CD4-positive, alpha-beta T cell (primary cell): ENCODE data around the gene GADD45G. TPM values are rescaled to one million over a fixed set of nuclear protein-coding genes. Genes with fewer than 3 reads are reported as not detected.

Experiments used
- ATAC-seq: fragments of 200-7000 bp; cut with Tn5 transposase; one replicate; pipeline ENCODE4 v1.10.0; 2022; ENCODE audit warnings: mild to moderate bottlenecking; ENCODE audit not compliant: poor library complexity
- CTCF ChIA-PET: fragments of 350-600 bp; sonication (Branson Sonifier 250); formaldehyde crosslinking; loops from one replicate; lab custom pipeline; 2021; ENCODE audit warnings: antibody characterized with exemption, inconsistent platforms; lab: Charles Lee
- POLR2A ChIA-PET: fragments of 350-600 bp; sonication (Branson Sonifier 250); formaldehyde crosslinking; loops from one replicate; lab custom pipeline; 2021; ENCODE audit warnings: antibody characterized with exemption, inconsistent platforms; lab: Charles Lee
- DNase-seq, 14 experiments: peaks; one replicate each; pipeline ENCODE4 v3.0.0-alpha.2; 2013 to 2020; ENCODE audit warnings: mixed read lengths in 2 of 14
- H3K27ac ChIP-seq, 2 donors: one replicate each; pipeline versions ENCODE4 v1.5.1 to v1.7.0; 2013; ENCODE audit warnings: low read length in 2 of 2, low read depth in 1 of 2, mild to moderate bottlenecking in 1 of 2
- H3K27me3 ChIP-seq, 2 experiments: 1 replicate in 1 of 2; 2 replicates in 1 of 2; pipeline versions ENCODE4 v1.6.1 to v1.7.0; 2013; ENCODE audit warnings: low read length in 2 of 2, control low read depth in 1 of 2, mild to moderate bottlenecking in 1 of 2, moderate library complexity in 1 of 2; ENCODE audit not compliant: insufficient read depth in 2 of 2, control insufficient read depth in 1 of 2
- H3K36me3 ChIP-seq: one replicate; pipeline ENCODE4 v1.6.1; 2013; ENCODE audit warnings: low read length, control low read depth; ENCODE audit not compliant: insufficient read depth
- H3K4me1 ChIP-seq: one replicate; pipeline ENCODE4 v1.6.1; 2013; ENCODE audit warnings: low read length, control low read depth; ENCODE audit not compliant: insufficient read depth
- H3K4me3 ChIP-seq: one replicate; pipeline ENCODE4 v1.5.1; 2013; ENCODE audit warnings: mild to moderate bottlenecking, low read length, moderate library complexity
- H3K9me3 ChIP-seq, 2 experiments: 1 replicate in 1 of 2; 2 replicates in 1 of 2; pipeline versions ENCODE4 v1.6.1 to v1.7.0; 2013; ENCODE audit warnings: low read length in 2 of 2, mild to moderate bottlenecking in 2 of 2, control low read depth in 1 of 2, moderate library complexity in 1 of 2; ENCODE audit not compliant: control insufficient read depth in 1 of 2, insufficient read depth in 1 of 2
- H3K27ac Mint-ChIP-seq: one replicate; pipeline ENCODE4 v1.8.0; 2020; ENCODE audit warnings: mixed read lengths
- H3K27me3 Mint-ChIP-seq: one replicate; pipeline ENCODE4 v1.8.0; 2021; ENCODE audit warnings: mixed read lengths
- H3K36me3 Mint-ChIP-seq: one replicate; pipeline ENCODE4 v1.8.0; 2021; ENCODE audit warnings: low read depth, mixed read lengths
- H3K4me1 Mint-ChIP-seq: one replicate; pipeline ENCODE4 v1.8.0; 2021; ENCODE audit warnings: low read depth, mixed read lengths
- H3K4me3 Mint-ChIP-seq: one replicate; pipeline ENCODE4 v1.8.0; 2020; ENCODE audit warnings: mild to moderate bottlenecking, mixed read lengths
- H3K9me3 Mint-ChIP-seq: one replicate; pipeline ENCODE4 v1.8.0; 2020; ENCODE audit warnings: mixed read lengths
- CTCF ChIP-seq: fragments of 200-600 bp; IDR thresholded peaks from one replicate; pipeline ENCODE4 v1.8.0; 2022; ENCODE audit warnings: antibody characterized with exemption, mild to moderate bottlenecking
- intact Hi-C, 2 experiments: fragments of 100-400 bp; cut with DNase I in 1 of 2; cut with micrococcal nuclease in 1 of 2; formaldehyde crosslinking; loops; one replicate each; pipeline versions ENCODE4 v1.15.1 to v1.9.0; 2023 to 2025; cut with DNase I, micrococcal nuclease
- polyA plus RNA-seq, 2 donors: library from polyadenylated mRNA; unstranded; fragments of 120-200 nt; gene quantifications; one replicate each; pipeline ENCODE4 v1.2.1, GENCODE V29; 2013
- total RNA-seq, 174 experiments: library from RNA in 2 of 174; stranded (reverse) in 2 of 174; gene quantifications; one replicate each; pipeline ENCODE4 v1.2.3 and lab custom pipeline; 2021 to 2026

The GADD45G gene, protein sequence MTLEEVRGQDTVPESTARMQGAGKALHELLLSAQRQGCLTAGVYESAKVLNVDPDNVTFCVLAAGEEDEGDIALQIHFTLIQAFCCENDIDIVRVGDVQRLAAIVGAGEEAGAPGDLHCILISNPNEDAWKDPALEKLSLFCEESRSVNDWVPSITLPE
- total RNA-seq (10 to 100 TPM; 15.6 to 16.1 TPM), total RNA-seq (lab: John Stamatoyannopoulos, UW) (0 to 39.5 (median 3.3) reads per million in 172 experiments)
- polyA plus RNA-seq (2013, experiment 1 of 2): 1.5 TPM
- 6.3 TPM for polyA plus RNA-seq (2013, experiment 2 of 2)

DNA sequence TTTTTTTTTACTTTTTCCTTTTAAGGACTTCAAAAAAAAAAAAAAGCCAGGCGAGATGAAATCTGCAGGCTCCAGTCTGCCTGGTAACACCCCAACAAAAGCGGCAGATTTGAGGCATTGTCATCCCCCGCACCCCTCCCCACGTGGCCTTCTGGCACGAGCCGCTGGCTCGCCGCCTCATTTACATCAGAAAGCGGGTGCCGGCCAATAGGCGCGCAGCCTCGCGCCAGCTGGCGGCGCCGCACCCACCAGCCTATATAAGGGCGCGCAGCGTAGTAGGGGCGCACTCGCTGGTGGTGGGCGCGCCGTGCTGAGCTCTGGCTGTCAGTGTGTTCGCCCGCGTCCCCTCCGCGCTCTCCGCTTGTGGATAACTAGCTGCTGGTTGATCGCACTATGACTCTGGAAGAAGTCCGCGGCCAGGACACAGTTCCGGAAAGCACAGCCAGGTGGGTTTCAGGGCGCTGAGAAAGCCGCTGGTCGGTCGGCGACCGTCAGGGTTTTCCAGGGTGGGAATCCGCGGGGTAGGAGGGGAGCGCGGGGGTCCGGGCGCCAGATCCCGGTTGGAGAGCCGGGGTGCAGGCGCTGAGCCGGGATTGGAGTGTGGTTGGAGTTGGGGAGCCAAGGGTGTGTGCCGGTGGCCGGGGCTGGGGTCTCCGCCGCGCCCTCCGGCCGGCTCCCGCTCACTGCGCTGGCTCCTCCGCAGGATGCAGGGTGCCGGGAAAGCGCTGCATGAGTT lies at the start of gene GADD45G:
Gene GADD45G, plus strand, starts transcription at position 284 of the 736 bp plus-strand sequence. Its CDS starts 110 bp downstream, at position 394.
- H3K9me3 Mint-ChIP-seq: no peaks in the 10 kb centered on the region
- ChIA-PET POLR2A (interaction anchor here (3.0 kb wide), 1 partner anchor 496 kb away, joined by 27 read pairs; no protein-coding TSS in a partner anchor), CTCF (no interaction called here)
- TF ChIP-seq CTCF: no peak
- H3K4me1 ChIP-seq: peaks cover 40% of the 10 kb centered on the region
- no peaks in the 10 kb centered on the region for H3K36me3 Mint-ChIP-seq
- intact Hi-C loops: loop anchor here (5.0 kb wide), 3 partner anchors 137 to 1817 kb away; partner anchors contain the start of gene NFIL3 (in 1 of the 2)
- H3K27ac ChIP-seq: peak within 1 kb of the TSS; percentile 6 to 29
- H3K9me3 ChIP-seq: no peaks in the 10 kb centered on the region
- no peaks in the 10 kb centered on the region for H3K27me3 ChIP-seq
- peak; percentile 75 to 97 (median 87) for DNase-seq
- H3K4me3 ChIP-seq: peak within 1 kb of the TSS; percentile 71
- peak within 1 kb of the TSS; percentile 89 for H3K4me3 Mint-ChIP-seq
- no peaks in the 10 kb centered on the region for H3K27me3 Mint-ChIP-seq
- H3K4me1 Mint-ChIP-seq: peaks cover 29% of the 10 kb centered on the region
- peak; percentile 77 for ATAC-seq
- no peaks in the 10 kb centered on the region for H3K36me3 ChIP-seq
- H3K27ac Mint-ChIP-seq: peak within 1 kb of the TSS; percentile 91

DNA sequence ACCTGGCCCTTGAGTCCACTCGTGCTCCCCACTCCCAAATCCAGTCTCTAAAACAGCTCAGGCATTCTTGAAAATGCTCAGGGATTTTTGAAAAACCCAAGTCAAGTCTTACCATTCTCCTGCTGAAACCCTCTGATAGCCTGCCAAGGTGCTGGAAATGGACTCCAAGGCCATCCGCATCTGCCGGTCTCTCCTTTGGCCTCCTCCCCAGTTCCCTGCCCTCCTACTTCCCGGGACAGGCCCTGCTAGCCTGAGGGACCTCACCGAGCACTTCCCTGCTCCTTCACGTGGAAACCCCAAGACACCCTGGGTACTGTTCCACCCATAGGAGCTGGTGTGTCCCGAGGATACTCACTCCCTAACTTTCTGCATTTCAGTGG lies 49.8 kb upstream of the GADD45G start:
- no peak for TF ChIP-seq CTCF
- ATAC-seq: no peak
- DNase-seq: no peak
- H3K4me1 ChIP-seq: peaks cover 13% of the 10 kb centered on the region
- H3K9me3 ChIP-seq: no peaks in the 10 kb centered on the region
- Mint-ChIP-seq H3K4me1 (peaks cover 25% of the 10 kb centered on the region), H3K27me3 (no peaks in the 10 kb centered on the region), H3K4me3 (no peak overlapping the region), H3K36me3 (no peaks in the 10 kb centered on the region), H3K9me3 (no peaks in the 10 kb centered on the region), H3K27ac (no peak overlapping the region)
- intact Hi-C loops: no loop called here
- H3K36me3 ChIP-seq: no peaks in the 10 kb centered on the region
- no peak overlapping the region for H3K4me3 ChIP-seq
- CTCF ChIA-PET: interaction anchor here (1.0 kb wide), 1 partner anchor 145 kb away, joined by 3 read pairs; no protein-coding TSS in a partner anchor
- POLR2A ChIA-PET: no interaction called here
- no peak overlapping the region for H3K27ac ChIP-seq
- no peaks in the 10 kb centered on the region for H3K27me3 ChIP-seq

DNA sequence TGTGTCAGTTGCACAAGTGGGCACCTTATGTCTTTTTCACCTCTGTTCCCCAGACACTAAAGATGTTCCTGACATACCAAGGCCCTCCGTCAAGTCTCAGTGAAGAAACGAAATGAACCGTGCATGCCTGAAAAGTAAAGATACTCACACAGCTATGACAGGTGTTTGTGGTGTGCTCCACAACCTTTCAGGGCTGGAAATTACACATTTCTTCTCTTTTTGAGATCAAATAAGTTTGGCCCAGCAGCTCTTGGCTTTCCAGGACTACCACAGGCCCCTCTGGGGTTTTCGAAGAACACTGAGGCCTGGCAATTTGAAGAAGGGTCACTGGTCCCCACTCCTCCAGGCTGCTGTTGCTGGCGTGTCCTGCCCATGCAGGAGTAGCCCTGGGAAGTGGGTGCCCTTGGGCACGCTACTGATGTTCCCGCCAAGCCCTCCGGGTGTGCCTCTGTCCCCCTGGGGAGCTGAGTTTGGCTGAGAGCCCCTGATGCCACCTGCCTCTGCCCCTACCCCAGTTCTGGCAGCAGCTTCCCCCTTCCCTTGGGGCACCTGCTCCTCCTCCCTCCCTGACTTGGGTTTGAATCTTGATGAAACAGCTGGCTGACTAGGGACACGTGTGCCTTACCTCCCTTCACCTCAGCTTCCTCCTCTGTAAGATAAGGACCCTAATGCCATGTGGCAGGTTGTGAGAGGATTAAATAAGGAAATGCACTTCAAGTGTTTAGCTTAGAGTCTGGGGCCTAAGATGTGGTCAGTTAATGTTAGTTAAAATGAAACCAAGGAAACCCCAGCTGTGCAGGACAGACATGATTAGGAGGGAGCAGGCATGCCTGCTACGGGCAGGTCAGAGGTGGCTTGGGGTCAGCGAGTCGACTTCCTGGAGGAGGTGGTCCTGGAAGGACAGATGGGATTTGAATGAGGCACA lies 49.1 kb upstream of the GADD45G start:
- POLR2A ChIA-PET: no interaction called here

More for the DNA sequence above, 49.1 kb upstream of the GADD45G start:
- no peak overlapping the region for H3K4me3 Mint-ChIP-seq
- CTCF ChIA-PET: interaction anchor here (0.9 to 1.0 kb wide), 2 partner anchors 127 to 145 kb away, joined by 3 read pairs; no protein-coding TSS in a partner anchor
- H3K27ac Mint-ChIP-seq: peak overlapping the region; percentile 30
- peaks cover 13% of the 10 kb centered on the region for H3K4me1 ChIP-seq
- peaks cover 25% of the 10 kb centered on the region for H3K4me1 Mint-ChIP-seq
- ATAC-seq: no peak
- H3K36me3 ChIP-seq: no peaks in the 10 kb centered on the region
- H3K27ac ChIP-seq: no peak overlapping the region
- no peaks in the 10 kb centered on the region for H3K27me3 ChIP-seq
- no peaks in the 10 kb centered on the region for H3K9me3 ChIP-seq
- H3K27me3 Mint-ChIP-seq: no peaks in the 10 kb centered on the region
- no peak overlapping the region for H3K4me3 ChIP-seq
- H3K36me3 Mint-ChIP-seq: no peaks in the 10 kb centered on the region
- no peak for TF ChIP-seq CTCF
- intact Hi-C loops: no loop called here
- no peaks in the 10 kb centered on the region for H3K9me3 Mint-ChIP-seq
- no peak for DNase-seq
